HEK293T (cell line): ENCODE results near the gene SVIL.
"Not testable (repeated sequence)": the region's sequence is repeated elsewhere in the genome, so short reads cannot be mapped to it uniquely, and the experiment has no call there.

Experiments used
- CTCF ChIA-PET: fragments of 350-600 bp; formaldehyde crosslinking; extraction: SDS; loops from one replicate; lab custom pipeline; 2021; ENCODE audit warnings: antibody characterized with exemption, inconsistent platforms; lab: Yijun Ruan, JAX
- POLR2A ChIA-PET: fragments of 350-600 bp; formaldehyde crosslinking; extraction: SDS; loops from one replicate; lab custom pipeline; 2020; ENCODE audit warnings: antibody characterized with exemption, inconsistent platforms; lab: Yijun Ruan, JAX
- DNase-seq: peaks from one replicate; pipeline ENCODE4 v3.0.0; 2012; ENCODE audit warnings: mixed read lengths; ENCODE audit errors: extremely low spot score
- ARNT ChIP-seq: fragments of 450-650 bp; IDR thresholded peaks from 2 replicates; pipeline ENCODE4 v1.6.1; 2017; ENCODE audit warnings: mild to moderate bottlenecking
- BHLHE40 ChIP-seq: fragments of 450-650 bp; IDR thresholded peaks from 2 replicates; pipeline ENCODE4 v1.6.1; 2016; ENCODE audit warnings: mild to moderate bottlenecking, moderate library complexity, borderline replicate concordance
- CTBP1 ChIP-seq: fragments of 450-650 bp; IDR thresholded peaks from 2 replicates; pipeline ENCODE4 v1.6.1; 2016; ENCODE audit warnings: borderline replicate concordance
- ELF4 ChIP-seq: fragments of 450-650 bp; IDR thresholded peaks from 2 replicates; pipeline ENCODE4 v1.6.1; 2017; ENCODE audit warnings: antibody characterized with exemption
- FOXA1 ChIP-seq: fragments of 450-650 bp; IDR thresholded peaks from 2 replicates; pipeline ENCODE4 v1.6.1; 2016; ENCODE audit warnings: mild to moderate bottlenecking
- FOXK2 ChIP-seq: fragments of 450-650 bp; IDR thresholded peaks from 2 replicates; pipeline ENCODE4 v1.6.1; 2016; ENCODE audit warnings: mild to moderate bottlenecking
- FOXM1 ChIP-seq: fragments of 450-650 bp; IDR thresholded peaks from 2 replicates; pipeline ENCODE4 v1.6.1; 2017; ENCODE audit warnings: mild to moderate bottlenecking, borderline replicate concordance
- HDGF ChIP-seq: fragments of 450-650 bp; IDR thresholded peaks from 2 replicates; pipeline ENCODE4 v1.6.1; 2017; ENCODE audit warnings: antibody characterized with exemption, borderline replicate concordance
- L3MBTL2 ChIP-seq: fragments of 450-650 bp; conservative IDR thresholded peaks from 2 replicates; pipeline ENCODE4 v1.6.1; 2016; ENCODE audit warnings: mild to moderate bottlenecking
- LEF1 ChIP-seq: fragments of 450-650 bp; IDR thresholded peaks from 2 replicates; pipeline ENCODE4 v1.6.1; 2017; ENCODE audit warnings: mild to moderate bottlenecking, borderline replicate concordance
- NFRKB ChIP-seq: fragments of 450-650 bp; IDR thresholded peaks from 2 replicates; pipeline ENCODE4 v1.6.1; 2016; ENCODE audit warnings: mild to moderate bottlenecking, moderate library complexity
- SP1 ChIP-seq: fragments of 450-650 bp; IDR thresholded peaks from 2 replicates; pipeline ENCODE4 v1.6.1; 2017
- SUZ12 ChIP-seq: fragments of 450-650 bp; IDR thresholded peaks from 2 replicates; pipeline ENCODE4 v1.6.1; 2016; ENCODE audit warnings: mild to moderate bottlenecking
- TARDBP ChIP-seq: fragments of 450-650 bp; IDR thresholded peaks from 2 replicates; pipeline ENCODE4 v1.6.1; 2016
- ZNF384 ChIP-seq: fragments of 450-650 bp; IDR thresholded peaks from 2 replicates; pipeline ENCODE4 v1.6.1; 2016
- TF ChIP-seq, protein P1 (sequence below): fragments of 450-650 bp; IDR thresholded peaks from 2 replicates; pipeline ENCODE4 v1.6.1; 2016

SVIL gene

DNA sequence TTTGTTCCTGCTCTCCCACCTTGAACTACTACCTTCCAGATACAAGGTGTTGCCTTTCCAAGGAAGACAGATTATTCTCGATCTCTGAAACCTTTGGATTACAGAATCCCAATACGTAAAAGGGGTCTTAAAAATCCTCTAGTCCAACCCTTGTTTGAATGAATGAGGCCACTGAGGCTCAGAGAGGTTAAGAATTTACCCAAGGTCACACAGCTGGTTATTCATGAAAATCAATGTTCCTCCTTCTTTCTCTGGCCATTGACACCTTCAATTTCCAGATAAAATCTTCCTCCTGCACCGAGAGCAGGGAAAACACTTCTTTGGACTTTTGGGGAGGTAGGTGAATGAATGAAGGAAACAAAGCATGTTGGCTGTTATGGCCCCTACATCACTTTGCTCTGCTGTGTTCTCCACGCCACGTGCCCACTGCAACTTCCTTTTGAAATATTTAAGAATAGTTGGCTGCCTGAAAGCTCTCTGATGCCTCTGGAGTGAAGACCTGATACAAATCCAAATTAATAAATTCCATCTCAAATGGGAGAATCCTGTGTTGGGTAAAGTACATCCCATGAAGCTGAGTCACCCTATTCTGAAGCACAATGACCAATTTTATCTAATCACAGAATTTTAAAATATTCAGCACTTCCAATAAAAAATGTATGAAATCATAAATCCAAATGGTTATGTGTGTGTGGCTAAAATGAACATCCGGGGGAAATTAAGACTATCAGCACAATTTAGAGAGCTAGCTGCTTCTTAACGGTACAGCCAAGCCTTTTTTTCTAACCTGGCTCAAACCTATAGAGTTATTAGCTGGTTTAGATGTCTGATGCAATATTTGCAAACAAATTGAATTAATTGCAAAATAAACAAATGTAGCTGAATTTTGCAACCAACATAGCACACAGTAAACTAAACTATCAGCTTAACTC is 7.3 kb downstream of the SVIL start:
- ChIA-PET CTCF (interaction anchor here (1.9 kb wide), 1 partner anchor 9 kb away, joined by 9 read pairs; no protein-coding TSS in a partner anchor), POLR2A (interaction anchor here (1.5 kb wide), 1 partner anchor 108 kb away, joined by 3 read pairs; no protein-coding TSS in a partner anchor)
- no peak for TF ChIP-seq FOXK2
- no peak for TF ChIP-seq ZNF384
- no peak for TF ChIP-seq ELF4
- no peak for TF ChIP-seq SP1
- TF ChIP-seq L3MBTL2, result no peak
- no peak for TF ChIP-seq HDGF
- no peak for TF ChIP-seq BHLHE40
- no peak for TF ChIP-seq TARDBP
- no peak for TF ChIP-seq FOXA1
- TF ChIP-seq, protein P1, sequence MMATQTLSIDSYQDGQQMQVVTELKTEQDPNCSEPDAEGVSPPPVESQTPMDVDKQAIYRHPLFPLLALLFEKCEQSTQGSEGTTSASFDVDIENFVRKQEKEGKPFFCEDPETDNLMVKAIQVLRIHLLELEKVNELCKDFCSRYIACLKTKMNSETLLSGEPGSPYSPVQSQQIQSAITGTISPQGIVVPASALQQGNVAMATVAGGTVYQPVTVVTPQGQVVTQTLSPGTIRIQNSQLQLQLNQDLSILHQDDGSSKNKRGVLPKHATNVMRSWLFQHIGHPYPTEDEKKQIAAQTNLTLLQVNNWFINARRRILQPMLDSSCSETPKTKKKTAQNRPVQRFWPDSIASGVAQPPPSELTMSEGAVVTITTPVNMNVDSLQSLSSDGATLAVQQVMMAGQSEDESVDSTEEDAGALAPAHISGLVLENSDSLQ, result no peak
- no peak for TF ChIP-seq LEF1
- TF ChIP-seq FOXM1, result no peak
- TF ChIP-seq NFRKB, result no peak
- no peak for TF ChIP-seq CTBP1
- TF ChIP-seq SUZ12, result no peak
- DNase-seq, result no peak

DNA sequence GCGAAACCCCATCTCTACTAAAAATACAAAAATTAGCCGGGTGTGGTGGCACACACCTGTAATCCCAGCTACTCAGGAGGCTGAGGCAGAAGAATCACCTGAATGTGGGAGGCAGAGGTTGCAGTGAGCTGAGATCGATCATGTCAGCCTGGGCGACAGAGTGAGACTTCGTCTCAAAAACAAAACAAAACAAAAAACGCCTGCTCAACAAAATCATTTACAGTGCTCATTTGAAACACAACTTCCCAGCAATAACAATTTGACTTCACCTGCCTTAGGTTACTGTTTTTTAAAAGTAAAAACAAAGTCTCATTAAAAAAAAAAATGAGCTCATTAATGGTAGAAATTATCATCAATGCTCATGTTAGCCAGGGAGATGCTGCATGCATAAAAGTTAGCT is 10.4 kb downstream of the SVIL start:
- DNase-seq, POLR2A ChIA-PET, CTCF ChIA-PET: not testable (repeated sequence)

DNA sequence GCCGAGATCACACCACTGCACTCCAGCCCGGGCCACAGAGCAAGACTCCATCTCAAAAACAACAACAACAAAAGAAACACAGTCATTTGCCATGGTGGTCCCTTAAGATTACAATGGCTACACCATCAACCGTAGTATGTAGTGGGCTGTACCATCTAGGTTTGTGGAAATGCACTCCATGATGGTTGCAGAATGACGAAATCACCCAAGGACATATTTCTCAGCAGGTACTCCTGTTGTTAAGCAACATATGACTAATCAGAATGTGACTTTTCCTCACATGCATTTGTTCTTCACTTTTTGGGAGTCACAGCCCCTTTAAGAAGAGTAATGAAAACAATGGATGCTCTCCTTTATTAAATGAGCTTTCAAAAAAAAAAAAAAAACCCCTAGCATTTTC is 11.0 kb downstream of the SVIL start:
- TF ChIP-seq BHLHE40 (no peak), FOXM1 (no peak), ELF4 (no peak), LEF1 (no peak), CTBP1 (no peak), L3MBTL2 (no peak), SP1 (no peak), SUZ12 (no peak), ZNF384 (no peak), FOXA1 (no peak)
- TF ChIP-seq, protein P1, result no peak
- no peak for DNase-seq
- CTCF ChIA-PET, result no interaction called here
- POLR2A ChIA-PET, result interaction anchor here (1.4 kb wide), 1 partner anchor 11 kb away, joined by 4 read pairs; the partner anchor contains the start of gene SVIL

DNA sequence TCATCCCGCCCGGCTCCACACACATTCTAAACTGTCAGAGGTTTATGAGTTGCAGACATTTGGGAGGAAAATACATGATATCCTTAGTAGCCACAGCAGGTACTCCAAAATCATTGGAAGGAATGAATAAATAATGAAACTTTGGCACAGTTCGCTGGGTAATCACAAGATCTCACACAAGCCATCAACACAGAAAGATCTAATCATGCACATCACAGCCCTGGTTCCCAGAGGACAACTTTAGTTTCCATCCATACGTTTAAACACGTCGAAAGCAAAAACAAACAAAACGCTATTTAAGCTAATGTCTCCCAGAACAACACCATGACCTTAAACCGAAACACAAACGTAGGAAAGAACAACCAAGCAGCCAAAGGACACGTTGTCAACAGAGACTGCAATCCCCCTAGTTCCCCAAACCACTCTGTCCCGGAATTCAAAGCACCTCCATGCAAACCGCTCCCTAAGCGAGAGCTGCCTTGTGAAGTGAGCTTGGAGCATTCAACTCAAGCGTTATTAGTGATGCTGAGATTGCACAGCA is 12.3 kb downstream of the SVIL start:
- POLR2A ChIA-PET, result interaction anchor here (1.2 to 1.4 kb wide), 2 partner anchors 13 to 20 kb away, joined by 3 to 4 read pairs; partner anchors contain the start of gene SVIL
- TF ChIP-seq SUZ12 (no peak), ZNF384 (no peak), FOXM1 (no peak), ARNT (no peak), ELF4 (no peak), LEF1 (no peak), NFRKB (no peak), HDGF (no peak), L3MBTL2 (no peak), FOXK2 (no peak), TARDBP (no peak), BHLHE40 (no peak), CTBP1 (no peak), FOXA1 (no peak), SP1 (no peak)
- TF ChIP-seq, protein P1, result no peak
- DNase-seq, result no peak
- CTCF ChIA-PET, result no interaction called here

DNA sequence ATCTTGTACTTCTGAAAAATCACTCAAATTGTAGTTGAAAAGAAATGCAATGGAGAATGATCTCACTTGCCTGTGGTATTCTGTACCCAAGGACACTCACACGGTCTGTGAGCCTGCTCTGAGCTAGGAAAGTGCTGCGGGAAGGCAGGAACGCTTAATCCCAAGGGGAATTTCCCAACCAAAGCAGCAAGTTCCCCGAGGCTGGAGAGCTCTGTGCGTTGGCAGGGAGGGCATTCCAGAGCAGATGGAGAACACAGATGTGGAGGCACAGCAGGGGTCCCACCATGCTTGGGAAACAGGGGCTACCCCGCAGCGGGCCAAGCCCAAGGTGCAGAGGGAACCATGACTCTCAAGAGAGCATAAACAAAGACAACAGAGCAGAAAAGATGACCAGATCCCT is 13.6 kb downstream of the SVIL start:
- ChIA-PET CTCF (no interaction called here), POLR2A (no interaction called here)
- no peak for DNase-seq
- TF ChIP-seq FOXK2, result no peak
- TF ChIP-seq TARDBP, result no peak
- no peak for TF ChIP-seq L3MBTL2
- TF ChIP-seq, protein P1, result no peak
- no peak for TF ChIP-seq NFRKB
- no peak for TF ChIP-seq ARNT
